LNCAP (cell line): Measurements from ENCODE around the gene KAT6B.

Source experiments
- TF ChIP-seq, protein P1 (sequence below): fragments of 450-650 bp; IDR thresholded peaks from 2 replicates; pipeline ENCODE4 v1.5.1; 2017; ENCODE audit warnings: mild to moderate bottlenecking

Gene KAT6B

GRCh38 chr10:75068523-75068922 lies 242.1 kb downstream of the KAT6B start:
- TF ChIP-seq, protein P1, sequence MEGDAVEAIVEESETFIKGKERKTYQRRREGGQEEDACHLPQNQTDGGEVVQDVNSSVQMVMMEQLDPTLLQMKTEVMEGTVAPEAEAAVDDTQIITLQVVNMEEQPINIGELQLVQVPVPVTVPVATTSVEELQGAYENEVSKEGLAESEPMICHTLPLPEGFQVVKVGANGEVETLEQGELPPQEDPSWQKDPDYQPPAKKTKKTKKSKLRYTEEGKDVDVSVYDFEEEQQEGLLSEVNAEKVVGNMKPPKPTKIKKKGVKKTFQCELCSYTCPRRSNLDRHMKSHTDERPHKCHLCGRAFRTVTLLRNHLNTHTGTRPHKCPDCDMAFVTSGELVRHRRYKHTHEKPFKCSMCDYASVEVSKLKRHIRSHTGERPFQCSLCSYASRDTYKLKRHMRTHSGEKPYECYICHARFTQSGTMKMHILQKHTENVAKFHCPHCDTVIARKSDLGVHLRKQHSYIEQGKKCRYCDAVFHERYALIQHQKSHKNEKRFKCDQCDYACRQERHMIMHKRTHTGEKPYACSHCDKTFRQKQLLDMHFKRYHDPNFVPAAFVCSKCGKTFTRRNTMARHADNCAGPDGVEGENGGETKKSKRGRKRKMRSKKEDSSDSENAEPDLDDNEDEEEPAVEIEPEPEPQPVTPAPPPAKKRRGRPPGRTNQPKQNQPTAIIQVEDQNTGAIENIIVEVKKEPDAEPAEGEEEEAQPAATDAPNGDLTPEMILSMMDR: no peak

GRCh38 chr10:75070476-75070875 lies 244.1 kb downstream of the KAT6B start:
- TF ChIP-seq, protein P1: no peak

- TF ChIP-seq, protein P1: no peak
These were observed 244.6 kb downstream of the KAT6B start for GRCh38 chr10:75070961-75071428.

GRCh38 chr10:75071756-75072155 lies 245.4 kb downstream of the KAT6B start:
- TF ChIP-seq, protein P1: no peak

- TF ChIP-seq, protein P1: no peak
These were observed 246.3 kb downstream of the KAT6B start for GRCh38 chr10:75072727-75073126.

DNA sequence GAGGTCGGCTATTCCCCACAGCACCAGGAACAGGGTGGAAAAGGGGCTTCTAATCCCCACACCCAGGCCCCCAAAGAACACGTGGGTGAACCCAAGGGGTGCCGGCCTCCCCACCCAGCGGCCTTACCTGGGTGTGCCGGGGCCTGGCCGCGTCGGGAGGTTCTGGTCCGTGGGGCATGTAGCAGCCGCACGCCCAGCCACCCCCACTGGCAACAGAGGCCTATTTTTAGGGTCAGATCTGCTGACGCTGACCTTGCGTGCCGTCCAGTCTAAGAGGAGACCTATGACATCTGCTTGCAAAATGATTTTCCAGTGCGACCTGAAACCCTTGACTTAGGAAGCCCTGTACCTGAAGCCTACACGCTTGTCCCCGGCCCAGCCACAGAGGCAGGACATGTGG lies 247.0 kb downstream of the KAT6B start:
- TF ChIP-seq, protein P1: no peak

- TF ChIP-seq, protein P1: no peak
These were observed 248.5 kb downstream of the KAT6B start for GRCh38 chr10:75074711-75075445.
